Peyer's patch (tissue), 4 donors: ENCODE results near the gene PSD2.

Source experiments
- CTCF ChIP-seq, 6 experiments: fragments of 450-650 bp in 4 of 6; fragments of 200-600 bp in 2 of 6; sonication (generic) in 1 of 6; IDR thresholded peaks; one replicate each; pipeline ENCODE4 v1.5.1; 2017 to 2019; ENCODE audit warnings: antibody characterized with exemption in 6 of 6, mild to moderate bottlenecking in 3 of 6, moderate library complexity in 1 of 6
- POLR2A ChIP-seq, 2 donors: fragments of 450-650 bp; IDR thresholded peaks; one replicate each; pipeline ENCODE4 v1.5.1; 2017; ENCODE audit warnings: antibody characterized with exemption in 2 of 2, mild to moderate bottlenecking in 2 of 2, moderate library complexity in 2 of 2

- TF ChIP-seq POLR2A (IDR thresholded peaks at IDR 0.05) (no peak), CTCF (IDR thresholded peaks at IDR 0.05) (no peak)
These were observed 26.1 kb upstream of the PSD2 start for GRCh38 chr5:139769477-139769876.
